Daoy (cell line): ENCODE results near the gene KMT5B. TPM values are rescaled to one million over a fixed set of nuclear protein-coding genes. Genes with fewer than 3 reads are reported as not detected.
A peak's percentile ranks its signal among the peaks of the same experiment; 100 is the strongest.

Source experiments
- DNase-seq: peaks from one replicate; pipeline ENCODE4 v3.0.0-alpha.2; 2015; ENCODE audit warnings: low read depth
- total RNA-seq: library from RNA; depleted of rRNA; stranded (reverse); fragments of >200 nt; shearing (Covaris generic); gene quantifications from 2 replicates; pipeline ENCODE4 v1.2.3, GENCODE V29; 2014; rRNA removed

The KMT5B gene
- total RNA-seq, 1 experiment from 2014 or later, result 21.0 TPM

GRCh38 chr11:68120273-68121066 lies 92.6 kb downstream of the KMT5B start:
- peak; percentile 49 for DNase-seq

- no peak for DNase-seq
These were observed 94.2 kb downstream of the KMT5B start for GRCh38 chr11:68118706-68119448.

GRCh38 chr11:68117853-68118470 lies 95.1 kb downstream of the KMT5B start:
- no peak for DNase-seq

GRCh38 chr11:68116974-68117373 lies 96.1 kb downstream of the KMT5B start:
- no peak for DNase-seq

GRCh38 chr11:68116126-68116525 lies 97.0 kb downstream of the KMT5B start:
- DNase-seq, result no peak

GRCh38 chr11:68115285-68115684 lies 97.8 kb downstream of the KMT5B start:
- DNase-seq, result no peak

- no peak for DNase-seq
These were observed 99.1 kb downstream of the KMT5B start for GRCh38 chr11:68113986-68114385.

- no peak for DNase-seq
These were observed 105.4 kb downstream of the KMT5B start for GRCh38 chr11:68107689-68108088.

- no peak for DNase-seq
These were observed 106.7 kb downstream of the KMT5B start for GRCh38 chr11:68106165-68106940.

Other genes starting within 250 kb of the KMT5B start
- gene UNC93B1, start 209.2 kb downstream of the KMT5B start, total RNA-seq, result 11.7 and 26.5 TPM in 2 replicates
- gene ALDH3B1, start 203.0 kb downstream of the KMT5B start, total RNA-seq, result 5.8 and 8.2 TPM in 2 replicates
- gene NDUFS8, start 182.6 kb downstream of the KMT5B start, total RNA-seq, result 202 and 241 TPM in 2 replicates
- gene TCIRG1, start 174.3 kb downstream of the KMT5B start, total RNA-seq, result 31.7 and 41.0 TPM in 2 replicates
- 11.8 and 14.3 TPM in 2 replicates for gene CHKA, start 91.9 kb downstream of the KMT5B start, total RNA-seq
- 32.2 and 46.7 TPM in 2 replicates for gene C11orf24, start 58.7 kb upstream of the KMT5B start, total RNA-seq
- gene LRP5, start 99.3 kb upstream of the KMT5B start, total RNA-seq, result 13.8 and 17.2 TPM in 2 replicates
- 85.4 and 91.6 TPM in 2 replicates for gene PPP6R3, start 247.5 kb upstream of the KMT5B start, total RNA-seq